DND-41 (cell line): ENCODE data around the gene TP53RK.

ENCODE experiments used
- CTCF ChIP-seq: IDR thresholded peaks from 2 replicates; pipeline ENCODE4 v1.5.1; 2012; ENCODE audit warnings: borderline replicate concordance, low read length, moderate library complexity, mild to moderate bottlenecking; ENCODE audit not compliant: poor library complexity, severe bottlenecking; ENCODE audit errors: extremely low read depth
- EZH2 ChIP-seq: IDR thresholded peaks from 3 replicates; pipeline ENCODE4 v1.6.1; 2012; ENCODE audit warnings: borderline replicate concordance, low read depth, mild to moderate bottlenecking, moderate library complexity, low read length, inconsistent platforms; ENCODE audit not compliant: severe bottlenecking

GRCh38 chr20:46671866-46672542, 17.2 kb downstream of the TP53RK start:
- TF ChIP-seq CTCF (no peak), EZH2 (no peak)
